ENCODE data around the gene EPN3. TPM values are rescaled to one million over a fixed set of nuclear protein-coding genes. Genes with fewer than 3 reads are reported as not detected.

Gene EPN3
- total RNA-seq, 1 donor from 2014 or later, result 0.24 TPM

GRCh38 chr17:50587571-50587970 is 55.0 kb downstream of the EPN3 start:
- Mint-ChIP-seq H3K9me3 (no peaks in the 10 kb centered on the region), H3K36me3 (no peaks in the 10 kb centered on the region), H3K4me3 (peak overlapping the region; percentile 18), H3K27ac (no peak overlapping the region), H3K27me3 (ENCODE audit: insufficient read depth, low read depth) (peaks cover 5% of the 10 kb centered on the region), H3K4me1 (peaks cover 67% of the 10 kb centered on the region)
- Histone ChIP-seq H4K20me1 (ENCODE audit: low read depth) (no peaks in the 10 kb centered on the region), H3K27me3 (no peaks in the 10 kb centered on the region), H3K9me3 (ENCODE audit: low read depth) (no peaks in the 10 kb centered on the region), H3K79me2 (ENCODE audit: low read depth) (no peaks in the 10 kb centered on the region), H3K36me3 (no peaks in the 10 kb centered on the region), H3K9ac (no peak overlapping the region), H2AFZ (replicated peaks) (no peak overlapping the region), H3K4me1 (peaks cover 24% of the 10 kb centered on the region), H3F3A (ENCODE audit: low read depth) (peaks cover 7% of the 10 kb centered on the region), H3K4me3 (no peak overlapping the region), H3K4me2 (no peak overlapping the region), H3K27ac (no peak overlapping the region)
- DNase-seq (ENCODE audit: low spot score), result no peak
- no peak for TF ChIP-seq EZH2 (IDR thresholded peaks at IDR 0.05)
- TF ChIP-seq CTCF (IDR thresholded peaks at IDR 0.05), result no peak
- TF ChIP-seq EZH2phosphoT487 (IDR thresholded peaks at IDR 0.05), result no peak

- peaks cover 7% of the 10 kb centered on the region for H3F3A ChIP-seq (ENCODE audit: low read depth)
- Mint-ChIP-seq H3K4me3 (no peak overlapping the region), H3K27me3 (ENCODE audit: insufficient read depth, low read depth) (peaks cover 5% of the 10 kb centered on the region), H3K36me3 (no peaks in the 10 kb centered on the region), H3K4me1 (peaks cover 68% of the 10 kb centered on the region), H3K27ac (peak overlapping the region; percentile 46), H3K9me3 (no peaks in the 10 kb centered on the region)
- no peak overlapping the region for H3K27ac ChIP-seq
- H2AFZ ChIP-seq (replicated peaks), result no peak overlapping the region
- no peak for TF ChIP-seq EZH2 (IDR thresholded peaks at IDR 0.05)
- no peak for TF ChIP-seq CTCF (IDR thresholded peaks at IDR 0.05)
- no peak for TF ChIP-seq EZH2phosphoT487 (IDR thresholded peaks at IDR 0.05)
- H3K79me2 ChIP-seq (ENCODE audit: low read depth), result no peaks in the 10 kb centered on the region
- no peaks in the 10 kb centered on the region for H4K20me1 ChIP-seq (ENCODE audit: low read depth)
- no peaks in the 10 kb centered on the region for H3K9me3 ChIP-seq (ENCODE audit: low read depth)
- no peaks in the 10 kb centered on the region for H3K36me3 ChIP-seq
- no peaks in the 10 kb centered on the region for H3K27me3 ChIP-seq
- peaks cover 34% of the 10 kb centered on the region for H3K4me1 ChIP-seq
- no peak overlapping the region for H3K9ac ChIP-seq
- no peak overlapping the region for H3K4me3 ChIP-seq
- DNase-seq (ENCODE audit: low spot score), result no peak
- H3K4me2 ChIP-seq, result no peak overlapping the region
Observed at GRCh38 chr17:50588391-50589049, 56.0 kb downstream of the EPN3 start.

GRCh38 chr17:50589095-50589705 is 56.7 kb downstream of the EPN3 start:
- Mint-ChIP-seq H3K27ac (peak overlapping the region; percentile 51), H3K36me3 (no peaks in the 10 kb centered on the region), H3K4me3 (peak overlapping the region; percentile 3), H3K4me1 (peaks cover 68% of the 10 kb centered on the region), H3K27me3 (ENCODE audit: insufficient read depth, low read depth) (peaks cover 5% of the 10 kb centered on the region), H3K9me3 (no peaks in the 10 kb centered on the region)
- no peaks in the 10 kb centered on the region for H3K27me3 ChIP-seq
- H3K27ac ChIP-seq, result no peak overlapping the region
- H3K36me3 ChIP-seq, result no peaks in the 10 kb centered on the region
- DNase-seq (ENCODE audit: low spot score), result no peak
- no peak overlapping the region for H3K4me3 ChIP-seq
- H3K9ac ChIP-seq, result no peak overlapping the region
- H2AFZ ChIP-seq (replicated peaks), result no peak overlapping the region
- no peak for TF ChIP-seq EZH2 (IDR thresholded peaks at IDR 0.05)
- H3K4me2 ChIP-seq, result no peak overlapping the region
- no peaks in the 10 kb centered on the region for H3K9me3 ChIP-seq (ENCODE audit: low read depth)
- peaks cover 33% of the 10 kb centered on the region for H3K4me1 ChIP-seq
- no peaks in the 10 kb centered on the region for H4K20me1 ChIP-seq (ENCODE audit: low read depth)
- H3K79me2 ChIP-seq (ENCODE audit: low read depth), result no peaks in the 10 kb centered on the region
- peaks cover 7% of the 10 kb centered on the region for H3F3A ChIP-seq (ENCODE audit: low read depth)
